Neuronal stem cell (in vitro differentiated cells): ENCODE data around the gene ZNF407.

Experiments used
- DNase-seq: peaks from one replicate; pipeline ENCODE4 v3.0.0-alpha.2; 2013; ENCODE audit warnings: low spot score
- H2AFZ ChIP-seq: one replicate; pipeline ENCODE4 v1.6.1; 2013; ENCODE audit warnings: mild to moderate bottlenecking, low read length, inconsistent platforms
- H2AK5ac ChIP-seq: 2 replicates; pipeline ENCODE4 v1.6.1; 2013; ENCODE audit warnings: low read depth, mild to moderate bottlenecking, inconsistent platforms, low read length, moderate library complexity, mixed read lengths
- H2BK120ac ChIP-seq: 2 replicates; pipeline ENCODE4 v1.6.1; 2013; ENCODE audit warnings: low read depth, mild to moderate bottlenecking, inconsistent platforms, low read length, moderate library complexity, mixed read lengths
- H2BK12ac ChIP-seq: one replicate; pipeline ENCODE4 v1.6.1; 2013; ENCODE audit warnings: low read length, inconsistent platforms
- H2BK15ac ChIP-seq: 2 replicates; pipeline ENCODE4 v1.6.1; 2013; ENCODE audit warnings: mild to moderate bottlenecking, low read length, inconsistent platforms, mixed read lengths
- H2BK5ac ChIP-seq: one replicate; pipeline ENCODE4 v1.6.1; 2013; ENCODE audit warnings: inconsistent platforms, mild to moderate bottlenecking, low read length, moderate library complexity
- H3K14ac ChIP-seq: one replicate; pipeline ENCODE4 v1.6.1; 2013; ENCODE audit warnings: low read length, inconsistent platforms
- H3K18ac ChIP-seq: 2 replicates; pipeline ENCODE4 v1.6.1; 2013; ENCODE audit warnings: low read length, inconsistent platforms
- H3K23ac ChIP-seq: 2 replicates; pipeline ENCODE4 v1.6.1; 2013; ENCODE audit warnings: low read depth, mild to moderate bottlenecking, mixed read lengths, low read length, inconsistent platforms; ENCODE audit not compliant: poor library complexity
- H3K27ac ChIP-seq: replicated peaks from 3 replicates; pipeline ENCODE4 v1.5.1; 2013; ENCODE audit warnings: low read length, inconsistent platforms
- H3K27me3 ChIP-seq, 3 experiments: 2 replicates each; pipeline ENCODE4 v1.6.1; 2013; ENCODE audit warnings: low read length in 3 of 3, mild to moderate bottlenecking in 2 of 3, inconsistent platforms in 1 of 3, low read depth in 1 of 3, mixed read lengths in 1 of 3, moderate library complexity in 1 of 3; ENCODE audit not compliant: control insufficient read depth in 3 of 3, insufficient read depth in 3 of 3
- H3K36me3 ChIP-seq, 2 donors: replicated peaks in 1 of 2; 2 replicates each; pipeline ENCODE4 v1.6.1; 2013; ENCODE audit warnings: low read length in 2 of 2; ENCODE audit not compliant: control insufficient read depth in 2 of 2, insufficient read depth in 2 of 2
- H3K4ac ChIP-seq: 2 replicates; pipeline ENCODE4 v1.6.1; 2013; ENCODE audit warnings: inconsistent platforms, mild to moderate bottlenecking, low read length, moderate library complexity
- H3K4me1 ChIP-seq, 2 donors: 1 replicate in 1 of 2; 2 replicates in 1 of 2; pipeline ENCODE4 v1.6.1; 2013; ENCODE audit warnings: low read length in 2 of 2, low read depth in 1 of 2; ENCODE audit not compliant: control insufficient read depth in 2 of 2, insufficient read depth in 1 of 2
- H3K4me2 ChIP-seq: one replicate; pipeline ENCODE4 v1.6.1; 2013; ENCODE audit warnings: mild to moderate bottlenecking, low read length, inconsistent platforms; ENCODE audit not compliant: insufficient read depth, poor library complexity, severe bottlenecking
- H3K4me3 ChIP-seq, 2 donors: 2 replicates each; pipeline ENCODE4 v1.5.1; 2013; ENCODE audit warnings: low read length in 2 of 2, mild to moderate bottlenecking in 2 of 2, inconsistent platforms in 1 of 2, moderate library complexity in 1 of 2
- H3K79me1 ChIP-seq: one replicate; pipeline ENCODE4 v1.6.1; 2013; ENCODE audit warnings: low read depth, mild to moderate bottlenecking, inconsistent platforms, low read length, moderate library complexity
- H3K9ac ChIP-seq: one replicate; pipeline ENCODE4 v1.6.1; 2013; ENCODE audit warnings: mild to moderate bottlenecking, low read depth, low read length, inconsistent platforms; ENCODE audit not compliant: poor library complexity
- H3K9me3 ChIP-seq, 2 donors: replicated peaks in 1 of 2; 2 replicates each; pipeline versions ENCODE3 to v1.6.1; 2013; ENCODE audit warnings: low read length in 2 of 2, mild to moderate bottlenecking in 2 of 2, inconsistent platforms in 1 of 2, low read depth in 1 of 2, mixed read lengths in 1 of 2, moderate library complexity in 1 of 2; ENCODE audit not compliant: control insufficient read depth in 2 of 2, insufficient read depth in 1 of 2
- H4K8ac ChIP-seq: one replicate; pipeline ENCODE4 v1.6.1; 2013; ENCODE audit warnings: low read depth, mild to moderate bottlenecking, inconsistent platforms, low read length, moderate library complexity
- H4K91ac ChIP-seq: one replicate; pipeline ENCODE4 v1.6.1; 2013; ENCODE audit warnings: low read length, low read depth, mild to moderate bottlenecking, inconsistent platforms; ENCODE audit not compliant: poor library complexity
- WGBS, 2 donors: extraction: QIAGEN DNeasy Blood & Tissue Kit; methylation state at CpG; one replicate each; pipeline ENCODE4 v1.1.7; 2013; ENCODE audit warnings: missing lambda C conversion rate in 2 of 2, mixed read lengths in 1 of 2; ENCODE audit not compliant: insufficient read length in 2 of 2, insufficient replicate concordance in 1 of 2; ENCODE audit errors: extremely low coverage in 2 of 2; 5-methylcytosine and 5-hydroxymethylcytosine counted together

ZNF407 gene

GRCh38 chr18:74866577-74866976 lies 268.9 kb downstream of the ZNF407 start:
- Histone ChIP-seq H2AK5ac (no peak overlapping the region), H3K23ac (no peak overlapping the region), H3K18ac (no peak overlapping the region), H3K4me1 (peaks cover 0 to 7% of the 10 kb centered on the region in 2 donors), H3K9ac (no peak overlapping the region), H4K8ac (no peak overlapping the region), H3K4me3 (no peak overlapping the region), H3K79me1 (no peaks in the 10 kb centered on the region), H2BK15ac (no peak overlapping the region), H3K4ac (no peak overlapping the region), H2BK120ac (no peak overlapping the region), H4K91ac (no peak overlapping the region), H2AFZ (no peak overlapping the region), H3K36me3 (no peaks in the 10 kb centered on the region), H2BK5ac (no peak overlapping the region), H3K27me3 (no peaks in the 10 kb centered on the region), H3K9me3 (no peaks in the 10 kb centered on the region), H2BK12ac (no peak overlapping the region), H3K14ac (no peak overlapping the region), H3K4me2 (no peak overlapping the region), H3K27ac (no peak overlapping the region)
- no CpG with 5 or more reads among the region's 3 CpGs for WGBS, 2 donors
- DNase-seq, result no peak

- Histone ChIP-seq H3K18ac (no peak overlapping the region), H2BK15ac (no peak overlapping the region), H3K4ac (no peak overlapping the region), H3K36me3 (no peaks in the 10 kb centered on the region), H3K27ac (no peak overlapping the region), H3K4me3 (peak overlapping the region in 1 of 2 donors; percentile 30), H4K91ac (no peak overlapping the region), H3K4me1 (peaks cover 0 to 7% of the 10 kb centered on the region in 2 donors), H3K9me3 (no peaks in the 10 kb centered on the region), H3K23ac (no peak overlapping the region), H2BK120ac (no peak overlapping the region), H2AK5ac (no peak overlapping the region), H2BK5ac (no peak overlapping the region), H3K27me3 (no peaks in the 10 kb centered on the region), H2BK12ac (no peak overlapping the region), H3K4me2 (no peak overlapping the region), H3K79me1 (no peaks in the 10 kb centered on the region), H3K14ac (no peak overlapping the region), H3K9ac (no peak overlapping the region), H2AFZ (no peak overlapping the region), H4K8ac (no peak overlapping the region)
- no peak for DNase-seq
- no CpG with 5 or more reads among the region's 4 CpGs for WGBS, 2 donors
These were observed 270.8 kb downstream of the ZNF407 start for GRCh38 chr18:74868461-74868860.

GRCh38 chr18:74869904-74870863 lies 272.5 kb downstream of the ZNF407 start:
- Histone ChIP-seq H3K23ac (no peak overlapping the region), H2AK5ac (no peak overlapping the region), H2BK5ac (no peak overlapping the region), H3K4me3 (no peak overlapping the region), H3K4ac (no peak overlapping the region), H3K27me3 (no peaks in the 10 kb centered on the region), H3K36me3 (no peaks in the 10 kb centered on the region), H2AFZ (no peak overlapping the region), H3K14ac (no peak overlapping the region), H4K8ac (no peak overlapping the region), H3K9me3 (no peaks in the 10 kb centered on the region), H3K4me1 (peaks cover 0 to 7% of the 10 kb centered on the region in 2 donors), H2BK12ac (no peak overlapping the region), H3K18ac (no peak overlapping the region), H4K91ac (no peak overlapping the region), H3K4me2 (no peak overlapping the region), H2BK120ac (no peak overlapping the region), H3K9ac (no peak overlapping the region), H2BK15ac (no peak overlapping the region), H3K27ac (no peak overlapping the region), H3K79me1 (no peaks in the 10 kb centered on the region)
- no peak for DNase-seq
- no CpG with 5 or more reads among the region's 5 CpGs for WGBS, 2 donors

GRCh38 chr18:74870950-74871349 lies 273.3 kb downstream of the ZNF407 start:
- no peak overlapping the region for H3K23ac ChIP-seq
- H3K79me1 ChIP-seq, result no peaks in the 10 kb centered on the region
- no peaks in the 10 kb centered on the region for H3K27me3 ChIP-seq
- H3K9ac ChIP-seq, result no peak overlapping the region
- no peak overlapping the region for H2BK15ac ChIP-seq
- no peak overlapping the region for H3K18ac ChIP-seq
- H2BK5ac ChIP-seq, result no peak overlapping the region
- no peaks in the 10 kb centered on the region for H3K36me3 ChIP-seq
- no peaks in the 10 kb centered on the region for H3K9me3 ChIP-seq
- H2AK5ac ChIP-seq, result no peak overlapping the region
- peak overlapping the region; percentile 14 for H3K27ac ChIP-seq
- H3K4me3 ChIP-seq, result no peak overlapping the region
- H4K91ac ChIP-seq, result no peak overlapping the region
- no peak for DNase-seq
- H2BK12ac ChIP-seq, result no peak overlapping the region
- no peak overlapping the region for H2BK120ac ChIP-seq
- no peak overlapping the region for H2AFZ ChIP-seq
- H3K4me2 ChIP-seq, result no peak overlapping the region
- no peak overlapping the region for H3K4ac ChIP-seq
- H3K4me1 ChIP-seq, result peaks cover 0 to 7% of the 10 kb centered on the region in 2 donors
- H3K14ac ChIP-seq, result no peak overlapping the region
- no peak overlapping the region for H4K8ac ChIP-seq
- no CpG with 5 or more reads among the region's 5 CpGs for WGBS, 2 donors
